WTC11 (cell line): Measurements from ENCODE around the gene DNAJC10. TPM values are rescaled to one million over a fixed set of nuclear protein-coding genes. Genes with fewer than 3 reads are reported as not detected.

Experiments
- ATAC-seq: fragments of 200-7000 bp; cut with Tn5 transposase; 2 replicates; pipeline ENCODE4 v1.10.0; 2021; ENCODE audit warnings: mild to moderate bottlenecking, moderate library complexity
- CTCF ChIA-PET: fragments of 300-600 bp; sonication (Branson Sonifier 250); formaldehyde crosslinking; loops from one replicate; lab custom pipeline; 2021; ENCODE audit warnings: antibody characterized with exemption; lab: Charles Lee
- POLR2A ChIA-PET: fragments of 350-600 bp; sonication (Branson Sonifier 250); formaldehyde crosslinking; loops from one replicate; lab custom pipeline; 2021; ENCODE audit warnings: antibody characterized with exemption; lab: Charles Lee
- DNase-seq: peaks from one replicate; pipeline ENCODE4 v3.0.0; 2021; ENCODE audit warnings: low spot score
- H3K27ac Mint-ChIP-seq: 2 replicates; pipeline ENCODE4 v1.8.0; 2021; ENCODE audit warnings: mixed read lengths
- H3K27me3 Mint-ChIP-seq: 2 replicates; pipeline ENCODE4 v1.8.0; 2021; ENCODE audit warnings: low read depth, mild to moderate bottlenecking, moderate library complexity, mixed read lengths
- H3K36me3 Mint-ChIP-seq: 2 replicates; pipeline ENCODE4 v1.8.0; 2021; ENCODE audit warnings: mixed read lengths
- H3K4me1 Mint-ChIP-seq: 2 replicates; pipeline ENCODE4 v1.8.0; 2022; ENCODE audit warnings: mixed read lengths
- H3K4me3 Mint-ChIP-seq: 2 replicates; pipeline ENCODE4 v1.8.0; 2021; ENCODE audit warnings: mild to moderate bottlenecking, moderate library complexity, mixed read lengths
- H3K9me3 Mint-ChIP-seq: 2 replicates; pipeline ENCODE4 v1.8.0; 2021; ENCODE audit warnings: mixed read lengths
- ARID4B ChIP-seq: sonication (generic); formaldehyde crosslinking; IDR thresholded peaks from 2 replicates; pipeline ENCODE4 v1.8.0; 2023; ENCODE audit warnings: missing genetic modification reagents, mild to moderate bottlenecking, borderline replicate concordance
- ATF1 ChIP-seq: sonication (generic); formaldehyde crosslinking; IDR thresholded peaks from 2 replicates; pipeline ENCODE4 v1.8.1; 2023; ENCODE audit warnings: mild to moderate bottlenecking, moderate library complexity, missing genetic modification reagents
- ATF2 ChIP-seq: sonication (generic); formaldehyde crosslinking; IDR thresholded peaks from 2 replicates; pipeline ENCODE4 v1.8.1; 2022; ENCODE audit warnings: low read depth, missing genetic modification reagents, borderline replicate concordance
- ATF6 ChIP-seq: sonication (generic); formaldehyde crosslinking; IDR thresholded peaks from 2 replicates; pipeline ENCODE4 v1.8.1; 2023; ENCODE audit warnings: mild to moderate bottlenecking, missing genetic modification reagents
- CTCF ChIP-seq: fragments of 200-600 bp; IDR thresholded peaks from 2 replicates; pipeline ENCODE4 v1.8.0; 2022; ENCODE audit warnings: antibody characterized with exemption
- E2F1 ChIP-seq: sonication (generic); formaldehyde crosslinking; IDR thresholded peaks from 2 replicates; pipeline ENCODE4 v1.8.0; 2022; ENCODE audit warnings: mild to moderate bottlenecking, missing genetic modification reagents
- ELF4 ChIP-seq: sonication (generic); formaldehyde crosslinking; IDR thresholded peaks from 2 replicates; pipeline ENCODE4 v1.8.1; 2022; ENCODE audit warnings: low read depth, mild to moderate bottlenecking, moderate library complexity, missing genetic modification reagents
- ETV6 ChIP-seq: sonication (generic); formaldehyde crosslinking; IDR thresholded peaks from 2 replicates; pipeline ENCODE4 v1.8.1; 2022; ENCODE audit warnings: mild to moderate bottlenecking, missing genetic modification reagents
- FOXJ3 ChIP-seq: sonication (generic); formaldehyde crosslinking; IDR thresholded peaks from 2 replicates; pipeline ENCODE4 v1.9.0; 2021; ENCODE audit warnings: missing genetic modification reagents, mild to moderate bottlenecking, borderline replicate concordance
- FOXK1 ChIP-seq: sonication (generic); formaldehyde crosslinking; IDR thresholded peaks from 2 replicates; pipeline ENCODE4 v1.8.0; 2022; ENCODE audit warnings: mild to moderate bottlenecking, moderate library complexity, missing genetic modification reagents
- FOXP1 ChIP-seq: sonication (generic); formaldehyde crosslinking; IDR thresholded peaks from 2 replicates; pipeline ENCODE4 v1.8.0; 2022; ENCODE audit warnings: missing genetic modification reagents, mild to moderate bottlenecking, moderate library complexity, borderline replicate concordance
- GTF2I ChIP-seq: fragments of 250-450 bp; sonication (Bioruptor Pico); conservative IDR thresholded peaks from 2 replicates; pipeline ENCODE4 v1.4.0; 2021; ENCODE audit warnings: mild to moderate bottlenecking
- HMGA2 ChIP-seq: fragments of 250-450 bp; sonication (Bioruptor Pico); IDR thresholded peaks from 2 replicates; pipeline ENCODE4 v1.4.0; 2021; ENCODE audit warnings: mild to moderate bottlenecking, moderate library complexity
- NFE2L1 ChIP-seq: sonication (generic); formaldehyde crosslinking; IDR thresholded peaks from 2 replicates; pipeline ENCODE4 v1.8.1; 2023; ENCODE audit warnings: missing genetic modification reagents
- OVOL2 ChIP-seq: fragments of 250-450 bp; sonication (Bioruptor Pico); IDR thresholded peaks from 2 replicates; pipeline ENCODE4 v1.9.0; 2021; ENCODE audit warnings: mild to moderate bottlenecking, borderline replicate concordance
- PREB ChIP-seq: sonication (generic); formaldehyde crosslinking; IDR thresholded peaks from 2 replicates; pipeline ENCODE4 v1.8.1; 2022; ENCODE audit warnings: mild to moderate bottlenecking, missing genetic modification reagents, moderate library complexity, borderline replicate concordance
- PRRX2 ChIP-seq: fragments of 250-450 bp; sonication (Bioruptor Pico); IDR thresholded peaks from 2 replicates; pipeline ENCODE4 v1.8.0; 2021; ENCODE audit warnings: mild to moderate bottlenecking
- TEAD4 ChIP-seq: sonication (generic); formaldehyde crosslinking; IDR thresholded peaks from 2 replicates; pipeline ENCODE4 v1.8.0; 2022; ENCODE audit warnings: mild to moderate bottlenecking, missing genetic modification reagents
- USF1 ChIP-seq: sonication (generic); formaldehyde crosslinking; IDR thresholded peaks from 2 replicates; pipeline ENCODE4 v1.8.0; 2022; ENCODE audit warnings: mild to moderate bottlenecking, missing genetic modification reagents
- ZBTB43 ChIP-seq: sonication (generic); formaldehyde crosslinking; IDR thresholded peaks from 2 replicates; pipeline ENCODE4 v1.8.1; 2023; ENCODE audit warnings: mild to moderate bottlenecking, missing genetic modification reagents
- ZNF121 ChIP-seq: sonication (generic); formaldehyde crosslinking; IDR thresholded peaks from 2 replicates; pipeline ENCODE4 v1.8.0; 2023; ENCODE audit warnings: missing genetic modification reagents
- ZNF671 ChIP-seq: fragments of 250-450 bp; sonication (Bioruptor Pico); IDR thresholded peaks from 2 replicates; pipeline ENCODE4 v1.8.0; 2021; ENCODE audit warnings: mild to moderate bottlenecking
- total RNA-seq: library from RNA; stranded (reverse); gene quantifications from 3 replicates; pipeline ENCODE4 v1.2.3, GENCODE V29; 2021

The DNAJC10 gene
- total RNA-seq, 1 experiment from 2014 or later, result 109 TPM

- TF ChIP-seq ARID4B (CRISPR knock-in tag), result no peak
- TF ChIP-seq PRRX2 (CRISPR knock-in tag), result no peak
- TF ChIP-seq ZBTB43 (CRISPR knock-in tag), result no peak
- no peak for TF ChIP-seq ATF1 (CRISPR knock-in tag)
- TF ChIP-seq ETV6 (CRISPR knock-in tag), result no peak
Measured at GRCh38 chr2:182695776-182696175, 20.3 kb upstream of the DNAJC10 start (continued).

- H3K27me3 Mint-ChIP-seq, result no peaks in the 10 kb centered on the region
- ChIA-PET POLR2A (no interaction called here), CTCF (no interaction called here)
- H3K4me1 Mint-ChIP-seq, result no peaks in the 10 kb centered on the region
- no peak overlapping the region for H3K4me3 Mint-ChIP-seq
- H3K27ac Mint-ChIP-seq, result no peak overlapping the region
- ATAC-seq (no peak), DNase-seq (no peak)
- H3K36me3 Mint-ChIP-seq, result no peaks in the 10 kb centered on the region
- no peaks in the 10 kb centered on the region for H3K9me3 Mint-ChIP-seq
- TF ChIP-seq FOXJ3 (CRISPR knock-in tag), result no peak
- TF ChIP-seq PREB, result no peak
- no peak for TF ChIP-seq FOXP1 (CRISPR knock-in tag)
- no peak for TF ChIP-seq TEAD4 (CRISPR knock-in tag)
- TF ChIP-seq OVOL2 (CRISPR knock-in tag), result no peak
- TF ChIP-seq FOXK1 (CRISPR knock-in tag), result no peak
- TF ChIP-seq NFE2L1 (CRISPR knock-in tag), result no peak
- TF ChIP-seq ATF2 (CRISPR knock-in tag), result no peak
- TF ChIP-seq ELF4 (CRISPR knock-in tag), result no peak
- TF ChIP-seq CTCF, result no peak
- no peak for TF ChIP-seq ATF6
- TF ChIP-seq ZNF671 (CRISPR knock-in tag), result no peak
- TF ChIP-seq HMGA2 (CRISPR knock-in tag), result no peak
- TF ChIP-seq E2F1 (CRISPR knock-in tag), result no peak
- TF ChIP-seq USF1 (CRISPR knock-in tag), result no peak
- no peak for TF ChIP-seq GTF2I (CRISPR knock-in tag)
- TF ChIP-seq PRRX2 (CRISPR knock-in tag), result no peak
- no peak for TF ChIP-seq ZNF121 (CRISPR knock-in tag)
- TF ChIP-seq, all 79 proteins: peak for 0
Measured at GRCh38 chr2:182698671-182699070, 17.4 kb upstream of the DNAJC10 start.
